CD4-positive, alpha-beta T cell treated with Interleukin-17A for 1 hour (primary cell): ENCODE data around the gene PLEKHG2.

Experiments
- DNase-seq: peaks from one replicate; pipeline ENCODE4 v3.0.0-alpha.2; 2020

Gene PLEKHG2

GRCh38 chr19:39422020-39422419, 9.6 kb downstream of the PLEKHG2 start:
- no peak for DNase-seq

DNA sequence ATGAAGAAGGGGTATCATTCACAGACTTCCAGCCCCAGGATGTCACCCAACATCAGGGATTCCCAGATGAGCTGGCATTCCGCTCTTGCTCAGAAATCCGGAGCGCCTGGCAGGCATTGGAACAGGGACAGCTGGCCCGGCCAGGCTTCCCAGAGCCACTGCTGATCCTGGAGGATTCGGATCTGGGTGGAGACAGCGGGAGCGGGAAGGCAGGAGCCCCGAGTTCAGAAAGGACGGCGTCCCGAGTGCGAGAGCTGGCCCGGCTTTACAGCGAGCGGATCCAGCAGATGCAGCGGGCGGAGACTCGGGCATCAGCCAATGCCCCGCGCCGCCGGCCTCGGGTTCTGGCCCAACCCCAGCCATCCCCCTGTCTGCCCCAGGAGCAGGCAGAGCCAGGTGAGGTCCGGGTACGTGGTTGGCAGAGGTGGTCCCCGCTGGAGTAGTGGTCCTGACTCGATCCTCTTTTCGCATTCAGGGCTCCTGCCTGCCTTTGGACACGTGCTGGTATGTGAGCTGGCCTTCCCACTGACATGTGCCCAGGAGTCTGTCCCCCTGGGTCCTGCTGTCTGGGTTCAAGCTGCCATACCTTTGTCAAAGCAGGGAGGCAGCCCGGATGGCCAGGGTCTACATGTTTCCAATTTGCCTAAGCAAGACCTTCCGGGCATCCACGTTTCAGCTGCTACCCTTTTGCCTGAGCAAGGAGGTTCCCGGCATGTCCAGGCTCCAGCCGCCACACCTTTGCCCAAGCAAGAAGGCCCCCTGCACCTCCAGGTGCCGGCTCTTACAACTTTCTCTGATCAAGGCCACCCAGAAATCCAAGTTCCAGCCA, 11.0 kb downstream of the PLEKHG2 start:
- no peak for DNase-seq

DNA sequence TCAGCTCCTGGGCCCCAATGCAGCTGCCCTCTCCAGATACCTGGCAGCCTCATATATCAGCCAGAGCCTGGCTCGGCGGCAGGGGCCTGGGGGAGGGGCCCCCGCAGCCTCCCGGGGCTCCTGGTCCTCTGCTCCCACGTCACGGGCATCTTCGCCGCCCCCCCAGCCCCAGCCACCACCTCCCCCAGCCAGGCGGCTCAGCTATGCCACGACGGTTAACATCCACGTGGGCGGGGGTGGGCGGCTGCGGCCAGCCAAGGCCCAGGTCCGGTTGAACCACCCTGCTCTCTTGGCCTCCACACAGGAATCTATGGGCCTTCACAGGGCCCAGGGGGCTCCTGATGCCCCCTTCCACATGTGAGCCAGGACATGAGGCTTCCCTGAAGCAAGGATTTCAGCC, 12.5 kb downstream of the PLEKHG2 start:
- no peak for DNase-seq

GRCh38 chr19:39425744-39426143, 13.3 kb downstream of the PLEKHG2 start:
- no peak for DNase-seq

GRCh38 chr19:39426170-39426569, 13.7 kb downstream of the PLEKHG2 start:
- DNase-seq: no peak

DNA sequence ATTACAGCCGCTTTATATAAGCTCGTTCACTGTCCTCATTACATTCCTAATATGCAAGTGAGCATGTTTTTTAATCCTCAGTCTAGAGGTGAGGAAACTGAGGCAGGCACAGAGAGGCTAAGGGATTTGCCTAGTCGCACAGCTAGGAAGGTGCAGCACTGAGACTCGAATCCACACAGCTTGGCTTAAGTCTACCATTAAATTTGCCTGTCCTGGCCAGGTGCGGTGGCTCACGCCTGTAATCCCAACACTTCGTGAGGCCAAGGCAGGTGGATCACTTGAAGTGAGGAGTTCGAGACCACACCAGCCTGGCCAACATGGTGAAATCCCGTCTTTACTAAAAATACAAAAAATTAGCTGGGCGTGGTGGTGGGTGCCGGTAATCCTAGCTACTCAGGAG, 15.2 kb downstream of the PLEKHG2 start:
- no peak for DNase-seq

- DNase-seq: no peak
Measured at GRCh38 chr19:39428283-39429112, 16.0 kb downstream of the PLEKHG2 start.

- DNase-seq: peak; percentile 88
Measured at GRCh38 chr19:39430675-39431593, 18.5 kb downstream of the PLEKHG2 start.

- no peak for DNase-seq
Measured at GRCh38 chr19:39432677-39433025, 20.2 kb downstream of the PLEKHG2 start.

GRCh38 chr19:39433480-39434079, 21.1 kb downstream of the PLEKHG2 start:
- DNase-seq: no peak

GRCh38 chr19:39434123-39435076, 21.9 kb downstream of the PLEKHG2 start:
- DNase-seq: no peak

- peak; percentile 99 for DNase-seq
Measured at GRCh38 chr19:39435499-39436349, 23.3 kb downstream of the PLEKHG2 start, which contains the start of gene RPS16. Gene RPS16 (minus strand): TSS chr19:39435949. CDS start chr19:39435895, 54 bp downstream.

GRCh38 chr19:39436350-39436716, 23.9 kb downstream of the PLEKHG2 start:
- DNase-seq: no peak

GRCh38 chr19:39438270-39438934, 25.9 kb downstream of the PLEKHG2 start:
- DNase-seq: no peak

DNA sequence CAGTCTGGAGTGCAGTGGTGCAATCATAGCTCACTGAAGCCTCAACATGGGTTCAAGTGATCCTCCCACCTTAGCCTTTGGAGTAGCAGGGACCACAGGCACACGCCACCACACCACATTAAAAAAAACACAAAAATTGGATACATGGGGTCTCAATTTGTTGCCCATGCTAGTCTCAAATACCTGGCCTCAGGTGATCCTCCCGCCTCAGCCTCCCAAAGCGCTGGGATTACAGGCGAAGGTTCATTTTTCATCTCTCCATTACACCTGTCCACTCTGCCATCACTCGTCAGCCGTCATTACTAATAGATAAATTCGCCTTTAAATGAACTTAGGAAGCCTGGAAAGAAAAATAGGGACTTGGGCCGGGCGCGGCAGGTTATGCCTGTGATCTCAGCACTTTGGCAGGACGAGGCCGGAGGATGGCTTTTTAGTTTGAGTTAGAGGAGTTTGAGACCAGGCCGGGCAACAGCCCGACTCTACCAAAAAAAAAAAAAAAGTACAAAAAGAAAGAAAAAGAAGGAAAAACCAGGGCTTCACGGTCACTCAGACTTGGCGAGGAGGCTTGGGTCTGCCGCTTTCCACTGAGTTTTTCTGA, 32.2 kb downstream of the PLEKHG2 start:
- no peak for DNase-seq

- DNase-seq: peak; percentile 99
Measured at GRCh38 chr19:39445196-39446111, 33.0 kb downstream of the PLEKHG2 start, which contains the start of gene SUPT5H. Gene SUPT5H (plus strand): TSS chr19:39445582. CDS start chr19:39445891, 309 bp downstream.

- DNase-seq: no peak
Measured at GRCh38 chr19:39446365-39447084, 34.1 kb downstream of the PLEKHG2 start.
